ENCODE measurements around the gene CARTPT. TPM values are rescaled to one million over a fixed set of nuclear protein-coding genes. Genes with fewer than 3 reads are reported as not detected.

CARTPT gene
- total RNA-seq, 2 donors from 2014 or later, result not detected

DNA sequence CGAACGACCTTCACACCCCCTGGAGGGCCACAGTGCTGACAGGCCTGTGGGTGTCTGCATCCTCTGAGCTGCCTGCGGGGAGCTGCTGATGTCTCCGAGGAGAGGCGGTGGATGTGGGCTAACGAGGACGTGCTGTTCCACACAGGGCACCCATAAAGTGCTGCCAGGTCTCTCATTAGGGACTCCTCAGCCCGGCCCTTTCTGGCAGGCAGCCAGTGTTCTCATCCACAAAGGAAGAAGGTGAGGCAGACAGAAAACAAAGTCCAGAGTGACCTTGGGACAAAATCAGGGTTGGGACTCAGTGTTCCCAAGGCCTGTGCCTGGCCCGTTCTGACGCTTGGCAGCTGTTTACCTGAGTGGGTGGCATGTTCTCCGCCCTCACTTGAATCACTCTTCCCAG, 29.3 kb downstream of the CARTPT start:
- no peaks in the 10 kb centered on the region for H3K36me3 Mint-ChIP-seq (ENCODE audit: low read depth)

DNA sequence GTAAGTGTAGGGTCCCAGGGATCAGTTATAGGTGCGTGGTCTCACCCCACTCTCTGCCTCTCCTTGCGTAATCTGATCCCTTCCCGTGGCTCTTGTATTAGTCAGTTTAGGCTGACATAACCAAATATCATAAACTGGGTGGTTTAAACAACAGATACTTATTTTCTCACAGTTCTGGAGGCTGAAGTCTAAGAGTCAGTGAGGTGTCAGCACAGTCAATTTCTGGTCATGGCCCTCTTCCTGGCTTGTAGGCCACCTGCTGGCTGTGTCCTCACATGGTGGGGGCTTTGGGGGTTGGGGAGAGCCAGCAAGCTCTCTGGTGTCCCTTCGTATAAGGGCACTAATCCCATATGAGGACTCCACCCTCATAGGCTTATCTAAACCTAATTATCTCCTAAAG, 32.3 kb downstream of the CARTPT start:
- no peaks in the 10 kb centered on the region for H3K9me3 Mint-ChIP-seq
- no peaks in the 10 kb centered on the region for H3K4me1 Mint-ChIP-seq
- no peaks in the 10 kb centered on the region for H3K36me3 Mint-ChIP-seq (ENCODE audit: low read depth)
- no peak for ATAC-seq (replicated peaks)
- H3K27ac Mint-ChIP-seq, result no peak overlapping the region
- peaks cover under 1% of the 10 kb centered on the region for H3K27me3 Mint-ChIP-seq
- no peak overlapping the region for H3K4me3 Mint-ChIP-seq

More for the DNA sequence above, 29.3 kb downstream of the CARTPT start:
- Mint-ChIP-seq H3K4me1 (no peaks in the 10 kb centered on the region), H3K4me3 (no peak overlapping the region), H3K9me3 (no peaks in the 10 kb centered on the region), H3K27ac (no peak overlapping the region), H3K27me3 (peaks cover 14% of the 10 kb centered on the region)
- ATAC-seq (replicated peaks), result no peak

DNA sequence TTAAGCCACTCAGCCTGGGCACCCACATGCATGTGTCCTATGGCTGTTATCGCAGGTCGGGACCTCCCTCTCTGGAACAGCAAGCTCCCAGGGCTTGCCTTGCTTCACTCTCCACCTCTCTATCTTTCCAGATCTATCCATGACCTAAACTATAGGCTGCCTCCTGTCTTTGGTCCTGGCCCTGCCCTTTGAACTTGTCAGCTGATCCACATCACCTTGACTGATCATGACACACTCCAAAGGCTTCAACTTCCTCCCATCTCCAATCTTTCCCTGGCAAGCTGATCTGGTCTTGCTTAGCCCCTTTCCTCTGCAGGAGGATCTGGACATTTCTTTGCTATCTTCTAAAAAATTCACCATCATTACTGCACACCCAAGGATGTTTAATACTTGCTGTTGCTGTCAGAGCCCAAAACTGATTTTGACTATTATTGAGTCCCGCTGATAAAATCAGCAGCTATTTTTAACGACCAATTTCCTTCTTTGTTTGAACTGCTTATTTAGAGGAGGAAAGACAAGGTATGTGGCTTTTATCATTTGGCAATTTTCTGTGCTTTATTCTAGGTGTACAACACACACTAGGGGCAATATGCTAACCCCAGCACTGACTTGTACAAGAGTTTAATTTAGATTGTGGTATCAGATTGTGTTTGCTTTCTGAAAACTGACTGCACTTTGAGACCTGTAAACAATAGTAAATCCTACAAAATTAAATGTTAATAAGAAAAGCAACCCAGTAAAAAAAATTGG, 33.5 kb downstream of the CARTPT start:
- Mint-ChIP-seq H3K4me3 (no peak overlapping the region), H3K4me1 (no peaks in the 10 kb centered on the region), H3K36me3 (ENCODE audit: low read depth) (no peaks in the 10 kb centered on the region), H3K9me3 (no peaks in the 10 kb centered on the region), H3K27ac (no peak overlapping the region), H3K27me3 (no peaks in the 10 kb centered on the region)
- no peak for ATAC-seq (replicated peaks)

DNA sequence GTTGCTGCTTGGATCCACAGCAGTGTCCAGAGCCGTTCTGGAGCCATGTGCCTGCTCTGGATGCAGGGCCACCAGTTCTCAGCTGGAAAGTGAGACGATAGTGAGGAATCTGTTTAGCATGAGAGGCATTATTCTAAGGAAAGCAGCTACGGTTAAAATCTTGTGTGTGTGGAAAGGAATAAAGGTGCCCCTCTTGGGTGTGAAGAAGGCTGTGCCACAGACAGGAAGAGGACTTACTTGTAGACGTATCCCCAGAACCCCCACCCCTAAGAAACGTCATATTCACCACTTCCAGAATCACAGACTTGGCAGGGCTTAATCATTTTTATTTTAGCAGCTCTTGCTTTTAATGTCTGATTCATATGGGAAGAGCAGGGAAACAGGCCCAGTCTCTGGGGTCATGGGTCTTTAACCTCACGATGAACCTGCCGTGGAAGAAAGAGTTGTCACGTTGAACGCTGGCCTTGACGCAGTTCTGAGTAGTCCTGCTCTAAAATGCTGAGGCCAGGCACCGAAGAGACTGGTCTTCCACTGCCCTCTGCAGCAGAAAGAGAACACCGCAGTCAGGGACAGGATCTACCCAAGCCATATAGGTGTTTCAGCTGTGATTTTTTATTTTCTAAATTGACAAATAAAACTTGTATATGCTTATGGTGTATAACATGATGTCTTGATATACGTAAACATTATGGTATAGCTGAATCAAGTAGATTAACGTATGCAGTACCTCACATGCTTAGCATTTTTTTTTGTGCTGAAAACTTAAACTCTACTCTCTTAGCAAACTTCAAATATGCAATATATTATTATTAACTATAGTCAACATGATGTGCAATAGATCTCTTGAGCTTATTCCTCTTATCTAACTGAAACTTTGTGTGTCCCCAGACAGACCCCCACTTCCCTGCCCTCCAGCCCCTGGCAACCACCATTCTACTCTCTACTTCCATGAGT, 38.8 kb downstream of the CARTPT start:
- Mint-ChIP-seq H3K4me1 (no peaks in the 10 kb centered on the region), H3K4me3 (no peak overlapping the region), H3K27me3 (peaks cover 7% of the 10 kb centered on the region), H3K9me3 (no peaks in the 10 kb centered on the region), H3K36me3 (ENCODE audit: low read depth) (no peaks in the 10 kb centered on the region), H3K27ac (no peak overlapping the region)
- ATAC-seq (replicated peaks), result peak; percentile 94

DNA sequence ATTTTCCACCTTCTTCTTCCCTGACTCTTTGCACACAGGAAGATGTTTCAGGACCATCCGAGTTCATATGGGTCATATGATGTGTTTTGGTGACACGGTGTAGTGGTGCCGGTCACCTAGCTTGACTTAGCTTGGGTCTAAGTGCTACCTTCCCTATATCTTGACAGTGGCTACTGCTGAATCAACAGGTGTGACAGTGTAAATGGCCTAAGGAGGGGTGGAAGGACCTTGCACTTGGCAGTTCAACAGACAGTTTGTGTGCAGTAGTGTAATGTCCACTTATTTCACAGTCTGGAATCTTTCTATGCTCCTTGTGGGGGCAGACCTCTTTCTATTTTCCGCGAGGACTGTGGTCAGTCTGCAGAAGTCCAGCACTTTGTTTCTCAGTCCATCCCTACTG, 43.8 kb downstream of the CARTPT start:
- H3K36me3 Mint-ChIP-seq (ENCODE audit: low read depth), result no peaks in the 10 kb centered on the region
- H3K27me3 Mint-ChIP-seq, result peaks cover 7% of the 10 kb centered on the region
- no peak overlapping the region for H3K27ac Mint-ChIP-seq
- no peaks in the 10 kb centered on the region for H3K9me3 Mint-ChIP-seq
- H3K4me3 Mint-ChIP-seq, result no peak overlapping the region
- no peaks in the 10 kb centered on the region for H3K4me1 Mint-ChIP-seq
- ATAC-seq (replicated peaks), result no peak

DNA sequence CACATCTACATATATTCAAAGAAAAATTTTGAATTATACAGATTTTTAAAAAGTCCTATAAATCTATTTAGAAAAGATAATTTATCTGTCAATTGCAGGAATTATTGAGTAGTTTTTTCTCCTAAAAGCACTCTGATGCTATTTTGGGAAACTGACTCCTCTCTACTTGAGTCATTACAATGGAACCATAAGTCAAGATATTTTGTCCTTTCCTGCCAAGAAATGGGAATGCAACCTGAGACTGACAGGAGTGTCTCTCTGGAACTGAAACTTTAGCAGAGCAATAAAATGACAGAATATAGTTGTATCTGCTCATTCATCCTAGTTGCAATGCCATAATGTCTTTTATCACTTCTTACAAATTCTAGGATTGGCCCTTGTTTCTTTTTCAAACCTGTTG, 48.6 kb downstream of the CARTPT start:
- Mint-ChIP-seq H3K9me3 (no peaks in the 10 kb centered on the region), H3K36me3 (ENCODE audit: low read depth) (no peaks in the 10 kb centered on the region), H3K27ac (no peak overlapping the region), H3K4me1 (no peaks in the 10 kb centered on the region), H3K4me3 (no peak overlapping the region), H3K27me3 (no peaks in the 10 kb centered on the region)
- ATAC-seq (replicated peaks), result no peak

DNA sequence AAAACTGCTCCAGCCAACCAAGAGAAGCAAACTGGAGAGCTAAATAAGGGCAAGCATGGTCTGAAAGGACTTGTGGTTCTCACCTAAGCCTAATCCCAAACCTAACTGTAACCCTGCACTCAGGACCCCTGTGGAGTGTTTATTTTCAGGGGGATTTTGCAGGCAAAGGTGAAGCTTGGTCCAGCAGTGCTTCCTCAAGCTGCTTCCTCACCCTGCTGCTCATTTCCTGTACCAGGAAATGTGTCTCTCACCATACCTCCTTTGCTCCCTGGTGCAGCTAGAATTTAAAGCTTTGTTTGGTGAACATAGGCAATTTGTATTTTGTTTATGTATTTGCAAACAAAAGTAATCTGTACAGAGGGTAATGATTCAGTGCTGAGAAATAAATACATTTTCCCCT, 50.2 kb downstream of the CARTPT start:
- H3K9me3 Mint-ChIP-seq, result no peaks in the 10 kb centered on the region
- H3K27me3 Mint-ChIP-seq, result no peaks in the 10 kb centered on the region
- no peaks in the 10 kb centered on the region for H3K36me3 Mint-ChIP-seq (ENCODE audit: low read depth)
- no peak for ATAC-seq (replicated peaks)
- H3K4me1 Mint-ChIP-seq, result no peaks in the 10 kb centered on the region
- no peak overlapping the region for H3K4me3 Mint-ChIP-seq
- no peak overlapping the region for H3K27ac Mint-ChIP-seq

DNA sequence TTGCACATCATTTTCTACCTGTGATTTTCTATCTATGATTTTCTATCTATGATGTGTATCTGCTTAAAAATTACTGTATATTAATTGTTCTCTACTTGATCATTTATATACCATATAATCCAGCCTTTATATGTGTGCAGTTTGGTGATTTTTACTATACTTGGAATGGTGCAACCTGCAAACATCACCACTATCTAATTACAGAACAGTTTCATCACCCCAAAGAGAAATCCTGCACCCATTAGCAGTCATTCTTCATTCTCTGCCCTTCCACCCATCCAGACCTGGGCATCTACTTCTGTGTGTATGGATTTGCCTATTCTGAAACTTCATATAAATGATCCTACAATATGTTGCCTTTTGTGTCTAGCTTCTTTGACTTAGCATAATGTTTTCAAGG, 51.3 kb downstream of the CARTPT start:
- no peaks in the 10 kb centered on the region for H3K36me3 Mint-ChIP-seq (ENCODE audit: low read depth)
- ATAC-seq (replicated peaks), result no peak
- H3K4me1 Mint-ChIP-seq, result no peaks in the 10 kb centered on the region
- no peak overlapping the region for H3K4me3 Mint-ChIP-seq
- no peak overlapping the region for H3K27ac Mint-ChIP-seq
- H3K27me3 Mint-ChIP-seq, result no peaks in the 10 kb centered on the region
- H3K9me3 Mint-ChIP-seq, result no peaks in the 10 kb centered on the region

Other genes with a start within 250 kb of the CARTPT start
- gene MCCC2, start 131.9 kb upstream of the CARTPT start, total RNA-seq, result 10 to 100 TPM; 41.0 to 72.5 TPM